NOMO-1 treated with DMSO at 0.1 percent for 48 hours (cell line): Measurements from ENCODE around the gene RTTN.
"Not testable (repeated sequence)": the region's sequence is repeated elsewhere in the genome, so short reads cannot be mapped to it uniquely, and the experiment has no call there.

Experiments
- DNase-seq: peaks from one replicate; lab custom pipeline; 2025; ENCODE audit not compliant: unreplicated experiment; lab: John Stamatoyannopoulos, UW

RTTN gene

GRCh38 chr18:69980982-69981804, 224.3 kb downstream of the RTTN start:
- no peak for DNase-seq

- DNase-seq, result no peak
Measured at GRCh38 chr18:69980509-69980908, 225.0 kb downstream of the RTTN start.

- DNase-seq, result no peak
Measured at GRCh38 chr18:69978732-69979715, 226.5 kb downstream of the RTTN start.

DNA sequence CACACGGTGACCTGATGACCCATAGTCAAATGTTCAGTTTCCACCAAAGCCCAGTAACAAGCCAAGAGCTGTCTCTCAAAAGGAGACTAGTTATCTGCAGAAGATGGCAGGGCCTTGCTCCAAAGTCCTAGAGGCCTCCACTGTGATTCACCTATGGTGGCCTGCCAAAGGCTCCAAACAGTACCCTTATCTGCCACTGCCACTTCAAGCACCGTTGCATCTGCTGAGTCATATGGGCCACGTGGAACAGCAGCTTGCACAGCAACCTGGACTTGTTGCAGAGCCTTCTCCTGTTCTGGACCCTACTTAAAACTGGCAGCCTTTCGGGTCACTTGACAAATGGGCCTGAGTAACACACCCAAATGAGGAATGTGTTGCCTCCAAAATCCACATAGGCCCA, 230.2 kb downstream of the RTTN start:
- not testable (repeated sequence) for DNase-seq

DNA sequence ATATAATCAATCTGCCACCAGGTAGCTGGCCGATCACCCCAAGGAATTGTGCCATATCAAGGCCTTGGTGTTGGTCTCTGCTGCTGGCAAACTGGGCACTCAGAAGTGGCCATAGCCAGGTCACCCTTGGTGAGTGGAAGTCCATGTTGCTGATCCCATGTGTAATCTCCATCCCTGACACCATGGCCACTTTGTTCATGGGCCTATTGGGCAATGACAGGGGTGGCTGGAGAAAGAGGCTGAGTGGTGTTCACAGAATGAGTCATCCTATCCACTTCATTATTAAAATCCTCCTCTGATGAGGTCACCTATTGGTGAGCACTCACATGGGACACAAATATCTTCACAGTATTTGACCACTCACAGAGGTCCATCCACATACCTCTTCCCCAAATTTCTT, 231.1 kb downstream of the RTTN start:
- DNase-seq, result no peak

DNA sequence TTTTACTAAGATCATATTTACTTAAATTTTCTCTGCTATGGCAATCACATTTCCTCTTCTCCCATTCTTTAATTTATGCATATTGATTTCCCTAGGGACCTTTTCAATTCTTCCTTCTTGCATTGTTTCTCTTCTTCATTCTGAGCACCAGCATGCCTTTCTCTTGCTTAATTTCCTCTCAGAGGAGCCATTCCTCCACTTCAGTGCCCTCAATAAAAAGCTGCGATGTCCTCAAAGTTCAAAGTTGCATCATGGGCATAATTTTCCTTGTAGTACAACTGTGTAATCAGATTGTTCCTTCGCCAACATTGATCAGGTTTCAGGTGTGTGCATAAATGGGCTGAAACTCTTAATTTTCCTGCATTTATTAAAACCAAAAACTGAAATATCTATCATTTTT, 236.0 kb downstream of the RTTN start:
- DNase-seq, result peak; percentile 40

DNA sequence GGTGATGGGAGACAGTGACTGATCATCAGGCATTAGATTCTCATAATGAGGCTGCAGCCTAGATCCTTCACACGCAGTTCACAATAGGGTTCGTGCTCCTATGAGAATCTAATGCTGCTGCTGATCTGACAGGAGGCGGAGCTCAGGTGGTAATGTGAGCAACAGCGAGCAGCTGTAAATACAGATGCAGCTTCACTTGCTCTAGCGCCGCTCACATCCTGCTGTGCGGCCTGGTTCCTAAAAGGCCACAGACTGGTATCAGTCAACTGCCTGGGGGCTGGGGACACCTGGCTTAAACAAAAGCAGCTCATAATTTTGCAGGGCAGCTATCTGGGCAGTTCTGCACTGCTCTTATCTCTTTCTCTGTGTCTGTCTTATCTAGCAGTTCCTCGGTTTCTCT, 237.4 kb downstream of the RTTN start:
- DNase-seq, result no peak

- no peak for DNase-seq
Measured at GRCh38 chr18:69963196-69963595, 242.3 kb downstream of the RTTN start.

- DNase-seq, result no peak
Measured at GRCh38 chr18:69961718-69962117, 243.8 kb downstream of the RTTN start.

- no peak for DNase-seq
Measured at GRCh38 chr18:69958422-69958821, 247.1 kb downstream of the RTTN start.

DNA sequence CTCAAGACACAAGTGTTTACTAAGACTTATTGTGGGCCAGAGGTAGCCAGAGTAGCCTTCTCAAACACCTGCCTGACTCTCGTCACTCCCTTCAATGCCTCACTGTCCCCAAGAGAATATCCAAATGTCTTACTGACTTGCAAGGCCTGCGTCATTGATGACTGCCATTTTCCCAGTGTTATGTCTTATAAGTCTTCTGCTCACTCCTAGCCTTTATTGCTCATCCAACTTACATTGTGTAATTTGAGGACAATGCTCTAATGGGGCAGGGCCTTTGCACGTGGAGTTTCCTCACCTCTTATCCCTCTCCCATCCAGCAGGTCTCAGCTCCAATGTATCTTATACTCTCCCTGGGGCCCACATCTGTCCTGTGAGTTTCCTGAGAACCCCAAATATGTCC, 247.7 kb downstream of the RTTN start:
- DNase-seq, result no peak

DNA sequence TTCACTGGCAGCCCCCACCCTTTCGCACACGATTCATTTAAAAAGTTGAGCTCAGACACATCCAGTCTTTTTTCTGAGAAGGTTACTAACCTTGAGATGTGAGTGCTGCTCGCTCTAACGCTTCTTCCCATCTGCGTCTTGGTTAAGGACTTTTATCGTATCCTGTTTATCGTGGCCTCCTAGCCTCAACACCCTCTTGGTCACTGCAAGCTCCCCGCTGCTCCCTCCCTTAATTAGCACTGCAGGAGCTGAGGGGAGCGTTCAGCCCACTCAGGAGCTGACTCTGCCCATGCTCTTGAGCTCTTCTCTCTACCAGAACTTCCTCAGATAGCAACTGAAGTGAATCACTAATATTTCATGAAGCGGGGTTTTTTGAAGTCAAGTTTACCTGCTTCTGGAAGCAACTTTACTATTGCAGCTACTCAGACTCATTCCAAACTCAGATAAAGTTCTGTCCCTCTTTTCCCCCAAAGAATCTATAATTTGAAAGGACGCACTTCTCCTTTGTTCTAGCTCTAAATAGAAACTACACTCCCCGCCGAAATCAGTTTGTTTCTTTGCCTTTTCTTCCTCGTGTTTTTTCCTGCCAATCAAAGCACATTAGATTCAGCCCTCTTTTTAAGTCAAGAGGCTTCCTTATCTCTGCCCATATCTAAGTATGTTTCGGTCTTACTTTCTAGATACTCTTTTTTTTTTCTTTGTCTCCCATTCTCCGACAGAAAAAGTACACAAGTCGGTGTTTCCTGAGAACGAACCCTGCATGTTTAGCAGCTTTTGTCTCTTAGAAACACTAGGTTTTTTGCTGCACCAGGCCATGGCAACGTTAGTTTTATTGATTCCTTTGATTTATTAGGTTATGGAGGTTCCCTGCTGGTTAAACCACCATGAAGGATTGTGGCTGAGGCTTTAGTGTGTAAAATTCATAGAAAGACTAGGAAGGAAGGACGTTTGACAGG, 248.5 kb downstream of the RTTN start:
- peak; percentile 45 for DNase-seq

DNA sequence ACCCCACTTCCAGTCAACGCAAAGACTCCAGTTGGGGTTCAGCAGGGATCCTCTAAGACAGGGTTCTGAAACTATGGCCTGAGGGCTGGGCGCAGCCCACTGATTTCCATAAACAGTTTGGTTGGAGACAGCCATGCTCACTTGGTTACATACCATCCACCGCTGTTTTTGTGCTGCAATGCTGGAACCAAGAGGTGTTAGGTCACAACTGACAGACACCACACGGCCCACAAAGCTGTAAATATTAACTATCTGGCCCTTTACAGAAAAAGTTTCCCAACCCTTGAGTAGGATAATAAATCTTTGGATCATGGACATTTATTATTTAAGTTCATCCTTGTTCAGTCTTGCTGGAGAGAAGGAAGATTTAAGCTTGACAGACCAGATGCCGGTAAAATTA, 249.4 kb downstream of the RTTN start:
- DNase-seq, result peak; percentile 33

GRCh38 chr18:69954719-69955480, 250.6 kb downstream of the RTTN start:
- DNase-seq, result peak; percentile 6

DNA sequence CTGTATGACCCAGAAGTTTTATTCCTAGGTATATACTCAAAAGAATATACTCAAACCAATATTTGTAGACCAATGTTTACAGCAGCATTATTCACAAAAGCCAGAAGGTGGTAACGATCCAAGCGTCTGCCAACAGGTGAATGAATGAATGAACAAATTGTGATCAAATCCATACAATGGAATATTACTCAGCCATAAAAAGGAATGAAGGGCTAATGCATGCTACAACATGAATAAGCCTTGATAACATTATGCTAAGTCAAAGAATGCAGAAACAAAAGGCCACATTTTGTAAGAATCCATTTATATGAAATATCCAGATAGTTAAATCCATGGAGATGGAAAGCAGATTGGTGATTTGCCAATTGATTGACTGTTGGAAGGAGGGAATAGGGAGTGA, 252.3 kb downstream of the RTTN start:
- no peak for DNase-seq
